CD8-positive, alpha-beta memory T cell (primary cell): ENCODE measurements around the gene HECA. TPM values are rescaled to one million over a fixed set of nuclear protein-coding genes. Genes with fewer than 3 reads are reported as not detected.

Source experiments
- CTCF ChIA-PET: fragments of 350-600 bp; sonication (Branson Sonifier 250); formaldehyde crosslinking; loops from one replicate; lab custom pipeline; 2021; ENCODE audit warnings: antibody characterized with exemption; lab: Charles Lee
- POLR2A ChIA-PET: fragments of 350-600 bp; sonication (Branson Sonifier 250); formaldehyde crosslinking; loops from one replicate; lab custom pipeline; 2021; ENCODE audit warnings: antibody characterized with exemption; lab: Charles Lee
- DNase-seq, 5 donors: peaks; one replicate each; pipeline versions ENCODE4 v3.0.0 to v3.0.0-alpha.2; 2020 to 2022; ENCODE audit warnings: mixed read lengths in 1 of 5
- H3K27ac ChIP-seq: one replicate; pipeline ENCODE4 v1.7.0; 2013; ENCODE audit warnings: low read depth, mild to moderate bottlenecking, low read length, moderate library complexity
- H3K27me3 ChIP-seq: 2 replicates; pipeline ENCODE4 v1.7.0; 2013; ENCODE audit warnings: low read length, mild to moderate bottlenecking; ENCODE audit not compliant: insufficient read depth, poor library complexity, severe bottlenecking
- H3K36me3 ChIP-seq: 2 replicates; pipeline ENCODE4 v1.7.0; 2013; ENCODE audit warnings: mild to moderate bottlenecking, low read length, moderate library complexity; ENCODE audit not compliant: insufficient read depth
- H3K4me1 ChIP-seq: 2 replicates; pipeline ENCODE4 v1.7.0; 2013; ENCODE audit warnings: mild to moderate bottlenecking, low read length, moderate library complexity; ENCODE audit not compliant: insufficient read depth
- H3K4me3 ChIP-seq: 2 replicates; pipeline ENCODE4 v1.7.0; 2013; ENCODE audit warnings: mild to moderate bottlenecking, low read length
- H3K9me3 ChIP-seq: 2 replicates; pipeline ENCODE4 v1.7.0; 2013; ENCODE audit warnings: mild to moderate bottlenecking, low read length
- H3K27ac Mint-ChIP-seq, 8 donors: one replicate each; pipeline ENCODE4 v1.8.0; 2020 to 2021; ENCODE audit warnings: mixed read lengths in 8 of 8, mild to moderate bottlenecking in 6 of 8, inconsistent platforms in 3 of 8, moderate library complexity in 3 of 8
- H3K27me3 Mint-ChIP-seq, 2 donors: one replicate each; pipeline ENCODE4 v1.8.0; 2020 to 2021; ENCODE audit warnings: mixed read lengths in 2 of 2, mild to moderate bottlenecking in 1 of 2, moderate library complexity in 1 of 2
- H3K36me3 Mint-ChIP-seq, 3 donors: one replicate each; pipeline ENCODE4 v1.8.0; 2020 to 2021; ENCODE audit warnings: mixed read lengths in 3 of 3, inconsistent platforms in 1 of 3, mild to moderate bottlenecking in 1 of 3
- H3K4me1 Mint-ChIP-seq, 3 donors: one replicate each; pipeline ENCODE4 v1.8.0; 2020 to 2021; ENCODE audit warnings: mixed read lengths in 3 of 3, inconsistent platforms in 1 of 3, mild to moderate bottlenecking in 1 of 3
- H3K4me3 Mint-ChIP-seq, 7 donors: one replicate each; pipeline ENCODE4 v1.8.0; 2020 to 2021; ENCODE audit warnings: mixed read lengths in 7 of 7, mild to moderate bottlenecking in 6 of 7, moderate library complexity in 4 of 7, inconsistent platforms in 2 of 7
- H3K9me3 Mint-ChIP-seq, 5 donors: one replicate each; pipeline ENCODE4 v1.8.0; 2020 to 2022; ENCODE audit warnings: mixed read lengths in 5 of 5, mild to moderate bottlenecking in 3 of 5, moderate library complexity in 2 of 5, inconsistent platforms in 1 of 5
- polyA plus RNA-seq: library from polyadenylated mRNA; unstranded; fragments of 300-500 nt; fragmentation: Illumina TruSeq; gene quantifications from one replicate; pipeline ENCODE4 v1.2.3, GENCODE V29; 2021
- total RNA-seq, 2 experiments: library from RNA; stranded (reverse); gene quantifications; one replicate each; pipeline ENCODE4 v1.2.3, GENCODE V29; 2021

The HECA gene
- total and polyA plus RNA-seq, 3 experiments from 2014 or later, result 9.0 to 64.6 (median 63.4) TPM

GRCh38 chr6:139172151-139172550 is 37.3 kb downstream of the HECA start:
- no peak overlapping the region for H3K4me3 ChIP-seq
- no peak overlapping the region for H3K27ac ChIP-seq
- H3K4me1 ChIP-seq, result peaks cover 93% of the 10 kb centered on the region
- POLR2A ChIA-PET, result no interaction called here
- Mint-ChIP-seq H3K4me1 (peaks cover 87 to 95% (median 95%) of the 10 kb centered on the region in 3 donors), H3K9me3 (no peaks in the 10 kb centered on the region), H3K27ac (peak overlapping the region in 6 of 8 donors; percentile 49 to 90 (median 78)), H3K4me3 (peak overlapping the region in 4 of 7 donors; percentile 15 to 57 (median 38)), H3K27me3 (peaks cover 0 to 1% of the 10 kb centered on the region in 2 donors), H3K36me3 (peaks cover 4 to 89% (median 28%) of the 10 kb centered on the region in 3 donors)
- no peaks in the 10 kb centered on the region for H3K9me3 ChIP-seq
- peaks cover 11% of the 10 kb centered on the region for H3K36me3 ChIP-seq
- no peak for DNase-seq
- CTCF ChIA-PET, result interaction anchor here (1.4 to 2.9 kb wide), 2 partner anchors 184 to 192 kb away, joined by 5 to 7 read pairs; partner anchors contain the start of gene REPS1
- H3K27me3 ChIP-seq, result no peaks in the 10 kb centered on the region

DNA sequence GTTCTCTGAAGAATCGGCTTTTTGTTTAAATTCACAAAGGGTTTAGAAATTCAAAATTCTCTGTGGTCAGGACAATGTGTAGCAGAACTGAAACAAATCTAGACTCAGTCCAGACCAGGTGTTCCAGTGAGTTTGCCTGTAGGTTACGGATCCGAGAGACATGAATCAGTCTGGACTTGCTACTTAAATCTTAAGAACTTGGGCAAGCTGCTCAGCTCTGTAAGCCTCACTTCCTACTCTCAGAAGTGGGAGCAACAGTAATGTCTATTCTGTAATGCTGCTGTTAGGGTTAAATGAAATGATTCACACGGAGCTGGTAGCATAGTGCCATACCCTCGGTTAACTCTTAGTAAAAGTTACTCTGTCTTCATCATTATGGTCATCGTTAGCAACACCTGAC is 37.7 kb downstream of the HECA start:
- no peak overlapping the region for H3K4me3 ChIP-seq
- H3K36me3 Mint-ChIP-seq, result peaks cover 4 to 89% (median 27%) of the 10 kb centered on the region in 3 donors
- peaks cover 95% of the 10 kb centered on the region for H3K4me1 ChIP-seq
- peak overlapping the region in 6 of 8 donors; percentile 15 to 90 (median 86) for H3K27ac Mint-ChIP-seq
- peaks cover 10% of the 10 kb centered on the region for H3K36me3 ChIP-seq
- peaks cover 86 to 95% (median 95%) of the 10 kb centered on the region in 3 donors for H3K4me1 Mint-ChIP-seq
- no peak for DNase-seq
- ChIA-PET POLR2A (interaction anchor here (0.5 kb wide), 1 partner anchor 37 kb away, joined by 5 read pairs; no protein-coding TSS in a partner anchor), CTCF (interaction anchor here (2.9 kb wide), 1 partner anchor 184 kb away, joined by 7 read pairs; the partner anchor contains the start of gene REPS1)
- no peak overlapping the region for H3K27ac ChIP-seq
- H3K4me3 Mint-ChIP-seq, result peak overlapping the region in 4 of 7 donors; percentile 12 to 69 (median 50)
- no peaks in the 10 kb centered on the region for H3K9me3 Mint-ChIP-seq
- H3K9me3 ChIP-seq, result no peaks in the 10 kb centered on the region
- peaks cover 0 to 1% of the 10 kb centered on the region in 2 donors for H3K27me3 Mint-ChIP-seq
- H3K27me3 ChIP-seq, result no peaks in the 10 kb centered on the region

GRCh38 chr6:139173172-139173571 is 38.3 kb downstream of the HECA start:
- POLR2A ChIA-PET, result interaction anchor here (0.5 kb wide), 1 partner anchor 37 kb away, joined by 5 read pairs; no protein-coding TSS in a partner anchor
- H3K4me1 Mint-ChIP-seq, result peaks cover 84 to 93% (median 92%) of the 10 kb centered on the region in 3 donors
- CTCF ChIA-PET, result interaction anchor here (1.2 to 2.9 kb wide), 4 partner anchors 34 to 192 kb away, joined by 3 to 7 read pairs (median 6); partner anchors contain the start of gene REPS1
- DNase-seq, result peak in 3 of 5 donors; percentile 39 to 54 (median 47)
- Histone ChIP-seq H3K4me3 (no peak overlapping the region), H3K36me3 (peaks cover 16% of the 10 kb centered on the region), H3K27me3 (no peaks in the 10 kb centered on the region), H3K9me3 (no peaks in the 10 kb centered on the region), H3K4me1 (peaks cover 95% of the 10 kb centered on the region), H3K27ac (no peak overlapping the region)
- H3K36me3 Mint-ChIP-seq, result peaks cover 4 to 89% (median 27%) of the 10 kb centered on the region in 3 donors
- H3K27ac Mint-ChIP-seq, result peak overlapping the region in 7 of 8 donors; percentile 23 to 90 (median 84)
- H3K9me3 Mint-ChIP-seq, result no peaks in the 10 kb centered on the region
- peak overlapping the region in 6 of 7 donors; percentile 14 to 69 (median 46) for H3K4me3 Mint-ChIP-seq
- peaks cover 0 to 1% of the 10 kb centered on the region in 2 donors for H3K27me3 Mint-ChIP-seq

GRCh38 chr6:139173822-139174221 is 38.9 kb downstream of the HECA start:
- ChIA-PET POLR2A (interaction anchor here (1.5 kb wide), 1 partner anchor 14 kb away, joined by 3 read pairs; no protein-coding TSS in a partner anchor), CTCF (interaction anchor here (0.7 to 2.9 kb wide), 9 partner anchors 12 to 199 kb away, joined by 3 to 7 read pairs (median 3); partner anchors contain the start of gene REPS1)
- H3K27ac Mint-ChIP-seq, result peak overlapping the region; percentile 23 to 90 (median 84)
- H3K9me3 ChIP-seq, result no peaks in the 10 kb centered on the region
- H3K4me1 ChIP-seq, result peaks cover 88% of the 10 kb centered on the region
- H3K27me3 Mint-ChIP-seq, result peaks cover 0 to 1% of the 10 kb centered on the region in 2 donors
- H3K4me3 ChIP-seq, result no peak overlapping the region
- peaks cover 2 to 89% (median 27%) of the 10 kb centered on the region in 3 donors for H3K36me3 Mint-ChIP-seq
- H3K9me3 Mint-ChIP-seq, result no peaks in the 10 kb centered on the region
- DNase-seq, result no peak
- peaks cover 80 to 92% (median 88%) of the 10 kb centered on the region in 3 donors for H3K4me1 Mint-ChIP-seq
- H3K36me3 ChIP-seq, result peaks cover 17% of the 10 kb centered on the region
- no peak overlapping the region for H3K27ac ChIP-seq
- peak overlapping the region in 6 of 7 donors; percentile 6 to 69 (median 34) for H3K4me3 Mint-ChIP-seq
- H3K27me3 ChIP-seq, result no peaks in the 10 kb centered on the region

DNA sequence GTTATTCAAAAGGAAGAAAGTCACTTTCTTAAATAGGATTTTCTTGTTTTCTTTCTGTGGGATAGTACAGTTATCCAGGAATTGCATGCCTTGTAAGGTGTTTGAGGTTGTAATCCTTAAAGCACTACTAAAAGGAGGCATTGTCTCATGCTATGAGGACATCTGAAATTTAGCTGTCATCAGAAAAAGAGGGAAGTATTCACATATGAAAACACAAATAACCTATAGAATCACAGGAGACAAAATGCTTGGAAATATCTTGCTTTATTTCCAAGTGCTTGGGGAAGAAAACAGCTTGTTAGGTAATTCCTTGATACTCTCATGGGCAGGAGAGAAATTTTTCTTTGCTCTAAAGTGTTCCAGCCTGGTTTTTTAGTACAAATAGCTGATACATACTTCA is 40.1 kb downstream of the HECA start:
- ChIA-PET CTCF (interaction anchor here (0.9 to 2.9 kb wide), 5 partner anchors 38 to 198 kb away, joined by 3 to 7 read pairs (median 3); partner anchors contain the start of gene REPS1), POLR2A (interaction anchor here (0.6 to 1.5 kb wide), 4 partner anchors 15 to 197 kb away, joined by 3 to 4 read pairs (median 3); no protein-coding TSS in a partner anchor)
- Histone ChIP-seq H3K27ac (no peak overlapping the region), H3K36me3 (peaks cover 17% of the 10 kb centered on the region), H3K4me3 (no peak overlapping the region), H3K9me3 (no peaks in the 10 kb centered on the region), H3K4me1 (peaks cover 79% of the 10 kb centered on the region), H3K27me3 (no peaks in the 10 kb centered on the region)
- H3K4me1 Mint-ChIP-seq, result peaks cover 72 to 90% (median 88%) of the 10 kb centered on the region in 3 donors
- H3K36me3 Mint-ChIP-seq, result peaks cover 0 to 88% (median 33%) of the 10 kb centered on the region in 3 donors
- H3K27me3 Mint-ChIP-seq, result peaks cover 0 to 1% of the 10 kb centered on the region in 2 donors
- no peak for DNase-seq
- peak overlapping the region in 4 of 7 donors; percentile 7 to 77 (median 51) for H3K4me3 Mint-ChIP-seq
- no peaks in the 10 kb centered on the region for H3K9me3 Mint-ChIP-seq
- H3K27ac Mint-ChIP-seq, result peak overlapping the region in 7 of 8 donors; percentile 39 to 87 (median 73)

DNA sequence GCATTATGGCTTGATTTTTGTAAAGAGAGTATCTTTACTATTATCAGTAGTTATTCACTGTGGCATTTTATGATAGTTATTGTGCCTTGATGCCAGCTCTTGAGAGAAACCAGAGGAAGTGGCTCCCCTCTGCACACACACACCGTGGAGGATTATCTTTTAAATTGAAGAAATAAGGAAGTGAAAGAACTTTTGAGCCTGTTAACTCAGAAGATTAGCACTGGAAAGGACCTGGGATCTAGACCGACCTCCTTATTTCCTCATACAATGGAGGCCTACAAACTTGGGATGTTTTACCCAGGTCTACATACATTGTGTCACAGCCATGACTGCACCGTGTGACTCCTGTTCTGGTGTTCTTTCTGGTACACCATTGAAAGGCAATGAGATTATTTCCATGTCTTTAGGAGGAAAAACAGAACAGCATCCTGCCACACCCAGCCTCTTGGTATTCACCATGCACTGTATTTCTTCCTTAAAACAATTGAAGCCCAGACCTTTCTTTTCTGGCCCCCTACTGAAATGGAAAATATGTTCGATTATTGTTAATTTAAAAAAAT is 40.6 kb downstream of the HECA start:
- Mint-ChIP-seq H3K9me3 (no peaks in the 10 kb centered on the region), H3K27ac (peak overlapping the region; percentile 39 to 87 (median 78)), H3K4me3 (peak overlapping the region in 6 of 7 donors; percentile 7 to 77 (median 40)), H3K36me3 (peaks cover 5 to 88% (median 34%) of the 10 kb centered on the region in 3 donors), H3K4me1 (peaks cover 69 to 90% (median 87%) of the 10 kb centered on the region in 3 donors), H3K27me3 (no peaks in the 10 kb centered on the region)
- Histone ChIP-seq H3K36me3 (peaks cover 17% of the 10 kb centered on the region), H3K4me1 (peaks cover 74% of the 10 kb centered on the region), H3K27me3 (no peaks in the 10 kb centered on the region), H3K9me3 (no peaks in the 10 kb centered on the region), H3K27ac (no peak overlapping the region), H3K4me3 (no peak overlapping the region)
- ChIA-PET CTCF (interaction anchor here (1.1 to 2.9 kb wide), 2 partner anchors 42 to 187 kb away, joined by 3 to 7 read pairs; partner anchors contain the start of gene REPS1), POLR2A (interaction anchor here (0.6 to 1.5 kb wide), 4 partner anchors 16 to 196 kb away, joined by 3 to 4 read pairs (median 3); no protein-coding TSS in a partner anchor)
- no peak for DNase-seq

GRCh38 chr6:139181236-139181635 is 46.4 kb downstream of the HECA start:
- Mint-ChIP-seq H3K36me3 (peaks cover 15 to 72% (median 31%) of the 10 kb centered on the region in 3 donors), H3K4me1 (peaks cover 44 to 88% (median 68%) of the 10 kb centered on the region in 3 donors), H3K27ac (peak overlapping the region in 2 of 8 donors; percentile 20 to 25), H3K4me3 (no peak overlapping the region), H3K27me3 (no peaks in the 10 kb centered on the region), H3K9me3 (no peaks in the 10 kb centered on the region)
- DNase-seq, result no peak
- H3K27me3 ChIP-seq, result no peaks in the 10 kb centered on the region
- H3K4me1 ChIP-seq, result peaks cover 24% of the 10 kb centered on the region
- ChIA-PET CTCF (no interaction called here), POLR2A (no interaction called here)
- no peaks in the 10 kb centered on the region for H3K9me3 ChIP-seq
- no peak overlapping the region for H3K27ac ChIP-seq
- no peak overlapping the region for H3K4me3 ChIP-seq
- peaks cover 21% of the 10 kb centered on the region for H3K36me3 ChIP-seq
